ENCODE data around the gene MAP1B. TPM values are rescaled to one million over a fixed set of nuclear protein-coding genes. Genes with fewer than 3 reads are reported as not detected.
A peak's percentile ranks its signal among the peaks of the same experiment; 100 is the strongest.
"Not testable (repeated sequence)": the region's sequence is repeated elsewhere in the genome, so short reads cannot be mapped to it uniquely, and the experiment has no call there.

Gene MAP1B
- total and polyA plus RNA-seq, 7 experiments from 2014 or later = 0.06 to 0.21 (median 0.10) TPM; not detected in 4

DNA sequence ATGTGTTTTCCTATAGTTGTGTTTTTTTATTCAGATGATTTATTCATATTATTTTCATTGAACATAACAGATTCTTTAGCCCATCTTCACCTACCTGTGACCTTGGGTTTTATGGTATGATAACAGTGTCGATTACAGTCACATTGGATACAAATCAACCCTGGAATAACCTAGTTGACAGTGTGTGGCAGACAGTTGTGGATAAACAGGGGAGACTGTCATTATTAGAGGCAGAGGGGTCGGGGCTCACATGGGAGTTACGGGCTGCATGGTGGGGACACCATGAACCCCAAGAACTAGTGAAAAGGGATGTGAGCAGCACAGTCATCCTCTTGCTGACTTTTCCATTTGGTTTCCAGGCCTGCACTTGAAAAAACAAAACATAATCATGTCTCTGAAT, 29.9 kb upstream of the MAP1B start:
- POLR2A ChIA-PET = no interaction called here
- Histone ChIP-seq H3K9me3 (ENCODE audit: control insufficient read depth in 2 of 3, low read length in 3 of 3) (no peaks in the 10 kb centered on the region), H3K27ac (ENCODE audit: low read depth, low read length) (no peak overlapping the region), H3K4me1 (ENCODE audit: control insufficient read depth in 2 of 2, insufficient read depth in 2 of 2, low read length in 2 of 2) (no peaks in the 10 kb centered on the region), H3K27me3 (ENCODE audit: control insufficient read depth in 2 of 2, insufficient read depth in 2 of 2, low read length in 2 of 2) (no peaks in the 10 kb centered on the region), H3K4me3 (ENCODE audit: low read length) (no peak overlapping the region), H3K36me3 (ENCODE audit: control insufficient read depth in 2 of 3, insufficient read depth in 3 of 3, low read length in 3 of 3) (no peaks in the 10 kb centered on the region)
- Mint-ChIP-seq H3K27me3 (peaks cover 18 to 32% (median 26%) of the 10 kb centered on the region in 5 donors), H3K4me1 (no peaks in the 10 kb centered on the region), H3K27ac (no peak overlapping the region), H3K36me3 (no peaks in the 10 kb centered on the region), H3K9me3 (peaks cover 0 to 2% (median 0%) of the 10 kb centered on the region in 11 donors), H3K4me3 (no peak overlapping the region)
- no peak for ATAC-seq
- intact Hi-C loops (cut with micrococcal nuclease) = no loop called here
- CTCF ChIA-PET = no interaction called here
- DNase-seq = no peak

- H3K4me1 Mint-ChIP-seq = no peaks in the 10 kb centered on the region
- intact Hi-C loops (cut with micrococcal nuclease) = no loop called here
- peaks cover 0 to 2% (median 0%) of the 10 kb centered on the region in 11 donors for H3K9me3 Mint-ChIP-seq
- DNase-seq = no peak
- Histone ChIP-seq H3K27me3 (ENCODE audit: control insufficient read depth in 2 of 2, insufficient read depth in 2 of 2, low read length in 2 of 2) (no peaks in the 10 kb centered on the region), H3K27ac (ENCODE audit: low read depth, low read length) (no peak overlapping the region), H3K4me1 (ENCODE audit: control insufficient read depth in 2 of 2, insufficient read depth in 2 of 2, low read length in 2 of 2) (no peaks in the 10 kb centered on the region), H3K4me3 (ENCODE audit: low read length) (no peak overlapping the region), H3K9me3 (ENCODE audit: control insufficient read depth in 2 of 3, low read length in 3 of 3) (no peaks in the 10 kb centered on the region), H3K36me3 (ENCODE audit: control insufficient read depth in 2 of 3, insufficient read depth in 3 of 3, low read length in 3 of 3) (no peaks in the 10 kb centered on the region)
- POLR2A ChIA-PET = no interaction called here
- no peak overlapping the region for H3K27ac Mint-ChIP-seq
- no peak for ATAC-seq
- H3K27me3 Mint-ChIP-seq = peaks cover 34 to 45% (median 37%) of the 10 kb centered on the region in 5 donors
- H3K4me3 Mint-ChIP-seq = no peak overlapping the region
- no peaks in the 10 kb centered on the region for H3K36me3 Mint-ChIP-seq
- CTCF ChIA-PET = no interaction called here
These were observed 28.0 kb upstream of the MAP1B start for GRCh38 chr5:72079288-72079687.

- no peak overlapping the region for H3K4me3 Mint-ChIP-seq
- intact Hi-C loops (cut with micrococcal nuclease) = no loop called here
- H3K36me3 Mint-ChIP-seq = no peaks in the 10 kb centered on the region
- Histone ChIP-seq H3K4me3 (ENCODE audit: low read length) (no peak overlapping the region), H3K36me3 (ENCODE audit: control insufficient read depth in 2 of 3, insufficient read depth in 3 of 3, low read length in 3 of 3) (no peaks in the 10 kb centered on the region), H3K27ac (ENCODE audit: low read depth, low read length) (no peak overlapping the region), H3K4me1 (ENCODE audit: control insufficient read depth in 2 of 2, insufficient read depth in 2 of 2, low read length in 2 of 2) (no peaks in the 10 kb centered on the region), H3K27me3 (ENCODE audit: control insufficient read depth in 2 of 2, insufficient read depth in 2 of 2, low read length in 2 of 2) (peaks cover 0 to 2% of the 10 kb centered on the region in 2 donors), H3K9me3 (ENCODE audit: control insufficient read depth in 2 of 3, low read length in 3 of 3) (no peaks in the 10 kb centered on the region)
- peaks cover 34 to 58% (median 56%) of the 10 kb centered on the region in 5 donors for H3K27me3 Mint-ChIP-seq
- H3K9me3 Mint-ChIP-seq = peaks cover 0 to 2% (median 0%) of the 10 kb centered on the region in 11 donors
- H3K27ac Mint-ChIP-seq = no peak overlapping the region
- ChIA-PET CTCF (no interaction called here), POLR2A (no interaction called here)
- no peaks in the 10 kb centered on the region for H3K4me1 Mint-ChIP-seq
- ATAC-seq (no peak), DNase-seq (no peak)
These were observed 25.2 kb upstream of the MAP1B start for GRCh38 chr5:72082048-72082447.

- no peak for ATAC-seq
- CTCF ChIA-PET = no interaction called here
- Mint-ChIP-seq H3K4me1 (no peaks in the 10 kb centered on the region), H3K9me3 (peaks cover 0 to 2% (median 0%) of the 10 kb centered on the region in 11 donors), H3K36me3 (no peaks in the 10 kb centered on the region), H3K4me3 (no peak overlapping the region), H3K27me3 (peaks cover 21 to 68% (median 44%) of the 10 kb centered on the region in 5 donors), H3K27ac (no peak overlapping the region)
- H3K27me3 ChIP-seq (ENCODE audit: control insufficient read depth in 2 of 2, insufficient read depth in 2 of 2, low read length in 2 of 2) = peaks cover 0 to 2% of the 10 kb centered on the region in 2 donors
- no peaks in the 10 kb centered on the region for H3K36me3 ChIP-seq (ENCODE audit: control insufficient read depth in 2 of 3, insufficient read depth in 3 of 3, low read length in 3 of 3)
- H3K9me3 ChIP-seq (ENCODE audit: control insufficient read depth in 2 of 3, low read length in 3 of 3) = no peaks in the 10 kb centered on the region
- no peaks in the 10 kb centered on the region for H3K4me1 ChIP-seq (ENCODE audit: control insufficient read depth in 2 of 2, insufficient read depth in 2 of 2, low read length in 2 of 2)
- H3K27ac ChIP-seq (ENCODE audit: low read depth, low read length) = no peak overlapping the region
- DNase-seq = no peak
- H3K4me3 ChIP-seq (ENCODE audit: low read length) = no peak overlapping the region
- POLR2A ChIA-PET = no interaction called here
- intact Hi-C loops (cut with micrococcal nuclease) = no loop called here
These were observed 22.4 kb upstream of the MAP1B start for GRCh38 chr5:72084876-72085275.

DNA sequence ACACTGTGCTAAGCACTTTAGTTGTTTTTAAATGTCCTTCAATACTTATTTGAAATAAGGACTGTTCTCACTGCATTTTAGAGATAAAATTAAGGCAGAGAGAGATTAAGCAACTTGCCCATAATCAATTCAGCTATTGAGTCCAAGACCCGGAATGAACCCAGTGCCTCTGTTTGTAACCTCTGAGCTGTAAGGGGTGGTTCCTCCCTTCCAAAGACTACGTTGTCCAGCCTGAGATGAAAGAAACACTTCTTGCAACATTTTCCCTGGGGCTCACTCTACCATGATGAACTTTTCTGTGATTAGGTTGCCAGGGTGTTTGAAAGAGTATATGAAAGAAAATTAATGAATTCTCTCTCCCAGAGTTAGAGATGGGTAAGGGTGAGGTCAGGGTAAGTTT, 22.0 kb upstream of the MAP1B start:
- H3K9me3 ChIP-seq (ENCODE audit: control insufficient read depth in 2 of 3, low read length in 3 of 3) = no peaks in the 10 kb centered on the region
- intact Hi-C loops (cut with micrococcal nuclease) = no loop called here
- Mint-ChIP-seq H3K9me3 (peaks cover 0 to 2% (median 0%) of the 10 kb centered on the region in 11 donors), H3K36me3 (no peaks in the 10 kb centered on the region), H3K4me1 (no peaks in the 10 kb centered on the region), H3K27ac (no peak overlapping the region), H3K27me3 (peaks cover 18 to 64% (median 41%) of the 10 kb centered on the region in 5 donors), H3K4me3 (no peak overlapping the region)
- H3K27ac ChIP-seq (ENCODE audit: low read depth, low read length) = no peak overlapping the region
- no peak overlapping the region for H3K4me3 ChIP-seq (ENCODE audit: low read length)
- no peaks in the 10 kb centered on the region for H3K4me1 ChIP-seq (ENCODE audit: control insufficient read depth in 2 of 2, insufficient read depth in 2 of 2, low read length in 2 of 2)
- no peaks in the 10 kb centered on the region for H3K36me3 ChIP-seq (ENCODE audit: control insufficient read depth in 2 of 3, insufficient read depth in 3 of 3, low read length in 3 of 3)
- no peak for DNase-seq
- POLR2A ChIA-PET = no interaction called here
- no peak for ATAC-seq
- CTCF ChIA-PET = no interaction called here
- peaks cover 0 to 2% of the 10 kb centered on the region in 2 donors for H3K27me3 ChIP-seq (ENCODE audit: control insufficient read depth in 2 of 2, insufficient read depth in 2 of 2, low read length in 2 of 2)

DNA sequence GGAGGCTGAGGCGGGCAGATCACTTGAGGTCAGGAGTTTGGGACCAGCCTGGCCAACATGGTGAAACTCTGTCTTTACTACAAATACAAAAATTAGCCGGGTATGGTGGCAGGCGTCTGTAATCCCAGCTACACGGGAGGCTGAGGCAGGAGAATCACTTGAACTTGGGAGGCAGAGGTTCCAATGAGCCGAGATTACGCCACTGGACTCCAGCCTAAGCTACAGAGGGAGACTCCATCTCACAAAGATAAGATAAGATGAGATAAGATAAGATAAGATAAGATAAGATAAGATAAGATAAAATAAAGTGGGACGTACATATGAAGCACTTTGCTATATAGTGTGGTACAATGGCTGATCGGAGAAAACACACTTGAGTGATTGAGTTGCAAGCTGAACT, 17.6 kb upstream of the MAP1B start:
- H3K36me3 ChIP-seq (ENCODE audit: control insufficient read depth in 2 of 3, insufficient read depth in 3 of 3, low read length in 3 of 3); CTCF ChIA-PET; H3K27ac ChIP-seq (ENCODE audit: low read depth, low read length); POLR2A ChIA-PET; H3K9me3 ChIP-seq (ENCODE audit: control insufficient read depth in 2 of 3, low read length in 3 of 3); H3K9me3 Mint-ChIP-seq; H3K4me3 ChIP-seq (ENCODE audit: low read length); H3K4me1 Mint-ChIP-seq; intact Hi-C loops (cut with micrococcal nuclease); H3K4me1 ChIP-seq (ENCODE audit: control insufficient read depth in 2 of 2, insufficient read depth in 2 of 2, low read length in 2 of 2); H3K4me3 Mint-ChIP-seq; ATAC-seq; H3K27me3 ChIP-seq (ENCODE audit: control insufficient read depth in 2 of 2, insufficient read depth in 2 of 2, low read length in 2 of 2); H3K36me3 Mint-ChIP-seq; DNase-seq: not testable (repeated sequence)
- Mint-ChIP-seq H3K27me3 (peaks cover 3 to 41% (median 19%) of the 10 kb centered on the region in 5 donors), H3K27ac (peak overlapping the region in 1 of 9 donors; percentile 46)

GRCh38 chr5:72092074-72092473, 15.2 kb upstream of the MAP1B start:
- H3K4me1 Mint-ChIP-seq = no peaks in the 10 kb centered on the region
- H3K4me3 ChIP-seq (ENCODE audit: low read length) = no peak overlapping the region
- no peaks in the 10 kb centered on the region for H3K36me3 ChIP-seq (ENCODE audit: control insufficient read depth in 2 of 3, insufficient read depth in 3 of 3, low read length in 3 of 3)
- CTCF ChIA-PET = no interaction called here
- intact Hi-C loops (cut with micrococcal nuclease) = no loop called here
- no peak overlapping the region for H3K4me3 Mint-ChIP-seq
- H3K9me3 Mint-ChIP-seq = peaks cover 0 to 3% (median 0%) of the 10 kb centered on the region in 11 donors
- DNase-seq (no peak), ATAC-seq (no peak)
- H3K27ac Mint-ChIP-seq = no peak overlapping the region
- no peaks in the 10 kb centered on the region for H3K4me1 ChIP-seq (ENCODE audit: control insufficient read depth in 2 of 2, insufficient read depth in 2 of 2, low read length in 2 of 2)
- H3K27ac ChIP-seq (ENCODE audit: low read depth, low read length) = no peak overlapping the region
- peaks cover 7 to 42% (median 23%) of the 10 kb centered on the region in 5 donors for H3K27me3 Mint-ChIP-seq
- H3K9me3 ChIP-seq (ENCODE audit: control insufficient read depth in 2 of 3, low read length in 3 of 3) = no peaks in the 10 kb centered on the region
- no peaks in the 10 kb centered on the region for H3K36me3 Mint-ChIP-seq
- H3K27me3 ChIP-seq (ENCODE audit: control insufficient read depth in 2 of 2, insufficient read depth in 2 of 2, low read length in 2 of 2) = no peaks in the 10 kb centered on the region
- POLR2A ChIA-PET = no interaction called here
